Measurements from ENCODE around the gene CNTNAP2.

GRCh38 chr7:148461392-148462179 is 2345.0 kb downstream of the CNTNAP2 start:
- TF ChIP-seq CTCF (IDR thresholded peaks at IDR 0.05) (no peak), POLR2AphosphoS5 (IDR thresholded peaks at IDR 0.05; ENCODE audit: insufficient read depth in 1 of 2, low read depth in 1 of 2) (no peak)
